DND-41 (cell line): ENCODE measurements around the gene EFEMP2.

Experiments
- ATAC-seq: fragments of 200-7000 bp; cut with Tn5 transposase; 3 replicates; pipeline ENCODE4 v1.9.1; 2021; ENCODE audit warnings: low read depth; ENCODE audit not compliant: insufficient read depth
- DNase-seq: peaks from one replicate; pipeline ENCODE4 v3.0.0-alpha.2; 2020
- H2AFZ ChIP-seq: 2 replicates; pipeline ENCODE4 v1.6.0; 2012; ENCODE audit warnings: low read depth, low read length
- H3K27ac ChIP-seq: 2 replicates; pipeline ENCODE4 v1.5.1; 2012; ENCODE audit warnings: low read length, inconsistent platforms
- H3K27me3 ChIP-seq: fragments of 200-600 bp; sonication (generic); 2 replicates; pipeline ENCODE4 v1.6.0; 2012; ENCODE audit warnings: low read length, mild to moderate bottlenecking, inconsistent platforms; ENCODE audit not compliant: insufficient read depth, poor library complexity
- H3K36me3 ChIP-seq: 2 replicates; pipeline ENCODE4 v1.5.1; 2012; ENCODE audit warnings: low read length, inconsistent platforms; ENCODE audit not compliant: insufficient read depth
- H3K4me1 ChIP-seq: 2 replicates; pipeline ENCODE4 v1.5.1; 2012; ENCODE audit warnings: mild to moderate bottlenecking, low read length; ENCODE audit not compliant: insufficient read depth
- H3K4me2 ChIP-seq: 2 replicates; pipeline ENCODE4 v1.6.0; 2012; ENCODE audit warnings: mild to moderate bottlenecking, moderate library complexity, low read length, inconsistent platforms; ENCODE audit not compliant: insufficient read depth
- H3K4me3 ChIP-seq, 2 experiments: fragments of 200-600 bp in 1 of 2; shearing (Covaris generic) in 1 of 2; 2 replicates each; pipeline ENCODE4 v1.5.1; 2012 to 2016; ENCODE audit warnings: inconsistent platforms in 2 of 2, low read length in 2 of 2, mild to moderate bottlenecking in 2 of 2, low read depth in 1 of 2, moderate library complexity in 1 of 2
- H3K79me2 ChIP-seq: 2 replicates; pipeline ENCODE4 v1.6.0; 2012; ENCODE audit warnings: low read length, inconsistent platforms; ENCODE audit not compliant: insufficient read depth
- H3K9ac ChIP-seq: 2 replicates; pipeline ENCODE4 v1.6.0; 2012; ENCODE audit warnings: low read depth, mild to moderate bottlenecking, inconsistent platforms, low read length, moderate library complexity
- H3K9me3 ChIP-seq: 2 replicates; pipeline ENCODE4 v1.5.1; 2012; ENCODE audit warnings: low read length, moderate library complexity, mild to moderate bottlenecking, inconsistent platforms; ENCODE audit not compliant: insufficient read depth, severe bottlenecking
- H4K20me1 ChIP-seq: 2 replicates; pipeline ENCODE4 v1.6.0; 2012; ENCODE audit warnings: low read length; ENCODE audit not compliant: insufficient read depth
- EZH2 ChIP-seq: IDR thresholded peaks from 3 replicates; pipeline ENCODE4 v1.6.1; 2012; ENCODE audit warnings: borderline replicate concordance, low read depth, mild to moderate bottlenecking, moderate library complexity, low read length, inconsistent platforms; ENCODE audit not compliant: severe bottlenecking
- TF ChIP-seq, protein P1 (sequence below): IDR thresholded peaks from 2 replicates; pipeline ENCODE4 v1.5.1; 2012; ENCODE audit warnings: borderline replicate concordance, low read length, moderate library complexity, mild to moderate bottlenecking; ENCODE audit not compliant: poor library complexity, severe bottlenecking; ENCODE audit errors: extremely low read depth

Gene EFEMP2

DNA sequence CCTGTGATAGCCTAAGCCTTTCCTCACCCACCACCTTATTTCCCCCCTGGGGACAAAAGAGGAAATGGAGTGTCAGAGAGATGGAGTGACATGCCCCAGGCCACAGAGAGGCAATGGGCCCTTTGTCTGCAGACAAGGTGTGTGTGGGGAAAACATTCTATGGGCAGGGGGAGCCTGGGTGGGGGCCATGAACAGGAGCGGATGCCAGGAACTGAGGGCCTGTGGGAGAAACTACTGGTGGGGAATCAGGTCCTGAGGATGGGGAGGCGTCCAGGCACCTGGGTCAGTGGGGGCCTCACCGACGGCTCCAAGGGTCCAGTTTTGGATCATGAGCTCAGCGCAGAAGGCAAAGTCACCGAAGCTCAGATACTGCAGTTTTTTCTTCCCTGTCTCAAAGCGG is 12.6 kb upstream of the EFEMP2 start:
- DNase-seq (no peak), ATAC-seq (no peak)
- H3K4me1 ChIP-seq = peaks cover 53% of the 10 kb centered on the region
- H3K9ac ChIP-seq = no peak overlapping the region
- H3K4me2 ChIP-seq = peak overlapping the region; percentile 41; the same call in 1 of the 2 replicates
- peaks cover 57% of the 10 kb centered on the region for H3K36me3 ChIP-seq
- H2AFZ ChIP-seq = no peak overlapping the region
- no peak for TF ChIP-seq EZH2
- TF ChIP-seq, protein P1, sequence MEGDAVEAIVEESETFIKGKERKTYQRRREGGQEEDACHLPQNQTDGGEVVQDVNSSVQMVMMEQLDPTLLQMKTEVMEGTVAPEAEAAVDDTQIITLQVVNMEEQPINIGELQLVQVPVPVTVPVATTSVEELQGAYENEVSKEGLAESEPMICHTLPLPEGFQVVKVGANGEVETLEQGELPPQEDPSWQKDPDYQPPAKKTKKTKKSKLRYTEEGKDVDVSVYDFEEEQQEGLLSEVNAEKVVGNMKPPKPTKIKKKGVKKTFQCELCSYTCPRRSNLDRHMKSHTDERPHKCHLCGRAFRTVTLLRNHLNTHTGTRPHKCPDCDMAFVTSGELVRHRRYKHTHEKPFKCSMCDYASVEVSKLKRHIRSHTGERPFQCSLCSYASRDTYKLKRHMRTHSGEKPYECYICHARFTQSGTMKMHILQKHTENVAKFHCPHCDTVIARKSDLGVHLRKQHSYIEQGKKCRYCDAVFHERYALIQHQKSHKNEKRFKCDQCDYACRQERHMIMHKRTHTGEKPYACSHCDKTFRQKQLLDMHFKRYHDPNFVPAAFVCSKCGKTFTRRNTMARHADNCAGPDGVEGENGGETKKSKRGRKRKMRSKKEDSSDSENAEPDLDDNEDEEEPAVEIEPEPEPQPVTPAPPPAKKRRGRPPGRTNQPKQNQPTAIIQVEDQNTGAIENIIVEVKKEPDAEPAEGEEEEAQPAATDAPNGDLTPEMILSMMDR = no peak
- H3K79me2 ChIP-seq = peaks cover 21% of the 10 kb centered on the region
- no peaks in the 10 kb centered on the region for H3K27me3 ChIP-seq
- no peaks in the 10 kb centered on the region for H3K9me3 ChIP-seq
- no peak overlapping the region for H3K27ac ChIP-seq
- H3K4me3 ChIP-seq = no peak overlapping the region
- H4K20me1 ChIP-seq = peaks cover 15% of the 10 kb centered on the region

DNA sequence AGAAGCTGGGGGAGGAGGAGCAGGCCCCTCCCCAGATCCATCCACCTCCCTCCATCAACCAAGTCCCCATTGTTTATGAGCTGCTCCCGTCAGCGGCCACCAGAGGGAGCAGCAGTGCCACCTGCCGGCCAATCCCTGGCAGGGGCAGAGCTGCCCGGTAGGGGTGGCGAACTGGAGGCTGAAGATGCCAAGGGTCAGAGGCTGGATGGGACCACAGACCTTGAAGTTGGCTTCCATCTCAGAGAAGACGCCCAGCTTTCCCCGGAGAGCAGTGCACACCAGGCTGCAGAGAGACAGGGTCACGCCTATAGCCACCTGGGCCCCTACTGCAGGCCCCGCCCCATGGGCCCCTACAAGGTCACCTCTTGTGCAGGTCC is 12.1 kb upstream of the EFEMP2 start:
- Histone ChIP-seq H3K4me2 (peak overlapping the region; percentile 41), H3K4me3 (no peak overlapping the region)

DNA sequence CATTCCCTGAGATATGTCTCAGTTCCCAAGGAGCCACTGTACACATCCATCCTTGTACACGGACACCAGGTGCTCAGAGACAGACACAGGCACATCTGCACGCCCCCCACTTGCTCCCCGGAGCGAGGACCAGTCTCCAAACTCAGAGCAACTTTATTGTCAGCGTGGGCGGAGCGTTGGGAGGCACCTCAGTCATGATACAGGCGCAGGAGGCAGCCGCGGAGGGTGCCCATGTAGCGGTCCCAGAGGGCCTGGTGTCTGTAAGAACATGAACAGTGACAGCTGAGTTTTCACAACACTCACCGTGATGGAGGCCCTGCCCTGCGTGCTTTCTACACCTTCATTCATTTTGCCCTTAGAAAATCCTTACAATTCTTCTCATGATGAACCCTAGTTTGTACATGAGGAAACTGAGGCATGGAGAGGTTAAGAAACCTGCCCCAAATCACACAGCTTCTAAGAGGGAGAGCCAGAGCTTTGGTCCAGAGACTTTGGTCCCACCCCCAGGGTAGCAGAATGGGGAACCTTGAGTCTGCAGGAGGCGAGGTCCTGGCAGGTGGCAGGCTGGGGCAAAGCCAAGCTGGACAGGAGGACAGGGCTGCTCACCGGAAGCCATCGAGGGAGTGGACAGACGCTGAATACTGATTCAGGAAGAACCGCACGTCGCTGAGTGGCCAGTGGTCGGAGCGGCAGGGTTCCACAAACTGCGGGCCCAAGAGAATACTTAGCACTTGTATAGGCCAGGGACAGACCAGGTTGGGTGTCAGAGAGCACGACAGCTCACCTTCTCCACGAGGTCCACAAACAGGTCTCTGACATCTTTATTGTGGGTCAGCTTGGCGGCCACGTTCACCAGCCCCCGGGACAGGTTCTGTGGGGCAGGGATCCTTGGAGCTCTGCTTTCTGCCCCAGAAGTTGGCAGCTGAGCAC is 11.5 kb upstream of the EFEMP2 start:
- peak overlapping the region; percentile 8; the same call in 1 of the 2 replicates for H3K27ac ChIP-seq
- peaks cover 45% of the 10 kb centered on the region for H3K4me1 ChIP-seq
- H2AFZ ChIP-seq = no peak overlapping the region

More for the DNA sequence above, 12.1 kb upstream of the EFEMP2 start:
- ATAC-seq (peak; percentile 57), DNase-seq (peak; percentile 80)
- no peak overlapping the region for H3K9ac ChIP-seq
- no peak overlapping the region for H2AFZ ChIP-seq
- H3K79me2 ChIP-seq = peaks cover 21% of the 10 kb centered on the region
- peaks cover 49% of the 10 kb centered on the region for H3K4me1 ChIP-seq
- H3K9me3 ChIP-seq = no peaks in the 10 kb centered on the region
- H3K27ac ChIP-seq = 0 out of 2 replicates have a peak overlapping the region, but pooled peaks have one; percentile 8
- TF ChIP-seq EZH2 = no peak
- TF ChIP-seq, protein P1 = peak; percentile 100
- H3K27me3 ChIP-seq = no peaks in the 10 kb centered on the region
- peaks cover 57% of the 10 kb centered on the region for H3K36me3 ChIP-seq
- H4K20me1 ChIP-seq = peaks cover 15% of the 10 kb centered on the region

More for the DNA sequence above, 11.5 kb upstream of the EFEMP2 start:
- peaks cover 21% of the 10 kb centered on the region for H3K79me2 ChIP-seq
- DNase-seq = no peak
- H4K20me1 ChIP-seq = peaks cover 15% of the 10 kb centered on the region
- H3K9ac ChIP-seq = no peak overlapping the region
- 0 out of 2 replicates have a peak overlapping the region, but pooled peaks have one; percentile 41 for H3K4me2 ChIP-seq
- no peak overlapping the region for H3K4me3 ChIP-seq
- no peaks in the 10 kb centered on the region for H3K9me3 ChIP-seq
- no peaks in the 10 kb centered on the region for H3K27me3 ChIP-seq
- H3K36me3 ChIP-seq = peaks cover 57% of the 10 kb centered on the region
- TF ChIP-seq, protein P1 = no peak
- no peak for TF ChIP-seq EZH2
- ATAC-seq = no peak
